Chondrocyte (in vitro differentiated cells): ENCODE measurements around the gene FTCDNL1. TPM values are rescaled to one million over a fixed set of nuclear protein-coding genes. Genes with fewer than 3 reads are reported as not detected.

Source experiments
- DNase-seq: peaks from one replicate; pipeline ENCODE4 v3.0.0; 2021; ENCODE audit warnings: mixed read lengths, low spot score
- H3K27ac Mint-ChIP-seq: one replicate; pipeline ENCODE4 v1.8.0; 2021; ENCODE audit warnings: mild to moderate bottlenecking, moderate library complexity, mixed read lengths; ENCODE audit not compliant: unreplicated experiment
- H3K27me3 Mint-ChIP-seq: 2 replicates; pipeline ENCODE4 v1.8.0; 2021; ENCODE audit warnings: low read depth, mixed read lengths
- H3K36me3 Mint-ChIP-seq: 2 replicates; pipeline ENCODE4 v1.8.0; 2021; ENCODE audit warnings: low read depth, mixed read lengths
- H3K4me1 Mint-ChIP-seq: 2 replicates; pipeline ENCODE4 v1.8.0; 2021; ENCODE audit warnings: low read depth, mild to moderate bottlenecking, mixed read lengths
- H3K4me3 Mint-ChIP-seq: one replicate; pipeline ENCODE4 v1.8.0; 2021; ENCODE audit warnings: mild to moderate bottlenecking, moderate library complexity, mixed read lengths; ENCODE audit not compliant: unreplicated experiment
- H3K9me3 Mint-ChIP-seq: 2 replicates; pipeline ENCODE4 v1.8.0; 2021; ENCODE audit warnings: low read depth, mixed read lengths
- total RNA-seq: library from RNA; stranded (reverse); gene quantifications from 3 replicates; pipeline ENCODE4 v1.2.1, GENCODE V29; 2021
- TF ChIP-seq, protein P1 (sequence below): fragments of 200-600 bp; sonication (generic); IDR thresholded peaks from 2 replicates; pipeline ENCODE4 v1.5.0; 2021; ENCODE audit warnings: antibody characterized with exemption, mild to moderate bottlenecking, moderate library complexity

The FTCDNL1 gene
- total RNA-seq, 1 donor from 2014 or later, result 0.65 TPM

DNA sequence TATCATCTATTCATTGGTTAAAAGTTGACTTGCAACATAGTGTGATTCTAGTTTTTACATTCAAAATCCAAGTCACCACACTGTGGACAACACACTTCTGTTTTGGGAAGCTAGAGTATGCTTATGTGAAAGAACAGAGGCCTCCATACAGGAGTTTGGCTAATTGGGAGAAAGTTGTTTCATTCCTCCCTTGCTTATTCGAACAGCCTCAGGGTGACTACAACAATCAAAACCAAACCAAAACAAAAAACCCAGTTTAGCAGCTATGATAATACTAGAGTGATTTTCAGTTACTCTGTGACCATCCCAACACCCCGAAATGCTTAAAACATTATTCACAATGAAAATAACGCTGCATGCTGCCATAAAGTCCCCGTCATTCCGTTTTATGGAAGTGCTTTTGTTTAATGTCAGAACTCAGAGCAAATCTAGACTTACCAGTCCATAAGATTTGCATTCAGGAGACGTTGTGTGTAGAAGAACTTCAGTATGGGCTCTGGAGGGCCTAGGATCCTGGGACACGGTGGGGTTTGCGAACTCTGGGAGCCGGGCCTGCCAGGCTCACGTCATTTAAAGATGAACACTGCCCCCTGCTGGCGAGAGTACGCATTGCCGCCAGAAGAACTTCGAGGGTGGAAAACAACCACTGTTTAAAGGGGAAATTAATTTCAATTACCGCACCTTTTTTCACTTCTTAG is 111.4 kb downstream of the FTCDNL1 start:
- DNase-seq, result no peak
- no peaks in the 10 kb centered on the region for H3K36me3 Mint-ChIP-seq
- TF ChIP-seq, protein P1, sequence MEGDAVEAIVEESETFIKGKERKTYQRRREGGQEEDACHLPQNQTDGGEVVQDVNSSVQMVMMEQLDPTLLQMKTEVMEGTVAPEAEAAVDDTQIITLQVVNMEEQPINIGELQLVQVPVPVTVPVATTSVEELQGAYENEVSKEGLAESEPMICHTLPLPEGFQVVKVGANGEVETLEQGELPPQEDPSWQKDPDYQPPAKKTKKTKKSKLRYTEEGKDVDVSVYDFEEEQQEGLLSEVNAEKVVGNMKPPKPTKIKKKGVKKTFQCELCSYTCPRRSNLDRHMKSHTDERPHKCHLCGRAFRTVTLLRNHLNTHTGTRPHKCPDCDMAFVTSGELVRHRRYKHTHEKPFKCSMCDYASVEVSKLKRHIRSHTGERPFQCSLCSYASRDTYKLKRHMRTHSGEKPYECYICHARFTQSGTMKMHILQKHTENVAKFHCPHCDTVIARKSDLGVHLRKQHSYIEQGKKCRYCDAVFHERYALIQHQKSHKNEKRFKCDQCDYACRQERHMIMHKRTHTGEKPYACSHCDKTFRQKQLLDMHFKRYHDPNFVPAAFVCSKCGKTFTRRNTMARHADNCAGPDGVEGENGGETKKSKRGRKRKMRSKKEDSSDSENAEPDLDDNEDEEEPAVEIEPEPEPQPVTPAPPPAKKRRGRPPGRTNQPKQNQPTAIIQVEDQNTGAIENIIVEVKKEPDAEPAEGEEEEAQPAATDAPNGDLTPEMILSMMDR, result peak; percentile 99
- peaks cover 42% of the 10 kb centered on the region for H3K27me3 Mint-ChIP-seq
- H3K27ac Mint-ChIP-seq, result no peak overlapping the region
- H3K4me1 Mint-ChIP-seq, result peaks cover 13% of the 10 kb centered on the region
- no peak overlapping the region for H3K4me3 Mint-ChIP-seq
- no peaks in the 10 kb centered on the region for H3K9me3 Mint-ChIP-seq

DNA sequence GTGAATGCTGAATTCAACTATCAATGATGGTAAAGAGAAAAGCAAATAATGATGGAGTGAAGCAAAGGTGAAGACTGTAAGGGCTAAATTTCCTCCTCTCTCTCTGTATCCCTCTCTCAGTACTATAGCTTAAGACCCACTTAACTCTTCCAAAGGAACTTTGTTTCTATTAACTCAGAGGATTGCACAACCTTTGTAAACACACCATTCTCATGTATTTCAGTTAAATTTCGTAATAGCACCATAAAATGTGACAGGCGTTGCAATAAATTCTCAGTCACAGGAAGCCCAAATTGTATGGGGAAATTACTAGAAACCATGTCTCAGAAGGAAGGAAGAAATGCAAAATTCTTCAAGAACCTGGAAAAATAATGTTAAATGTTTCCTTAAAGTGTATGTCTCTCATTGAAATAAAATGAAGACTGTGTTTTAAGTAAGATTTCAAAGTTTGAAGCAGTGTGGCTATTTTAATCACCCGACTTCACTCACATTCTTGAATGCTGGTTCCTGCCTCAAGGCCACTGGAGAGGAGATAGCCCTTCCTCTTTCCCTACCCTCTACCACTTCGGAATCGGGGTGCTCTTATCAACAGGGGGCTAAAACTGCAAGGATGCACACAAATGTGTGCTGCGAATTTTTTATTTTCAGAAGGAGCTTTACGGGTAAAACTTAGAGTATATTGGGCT is 112.1 kb downstream of the FTCDNL1 start:
- no peak for DNase-seq
- H3K27ac Mint-ChIP-seq, result no peak overlapping the region
- H3K4me3 Mint-ChIP-seq, result no peak overlapping the region

DNA sequence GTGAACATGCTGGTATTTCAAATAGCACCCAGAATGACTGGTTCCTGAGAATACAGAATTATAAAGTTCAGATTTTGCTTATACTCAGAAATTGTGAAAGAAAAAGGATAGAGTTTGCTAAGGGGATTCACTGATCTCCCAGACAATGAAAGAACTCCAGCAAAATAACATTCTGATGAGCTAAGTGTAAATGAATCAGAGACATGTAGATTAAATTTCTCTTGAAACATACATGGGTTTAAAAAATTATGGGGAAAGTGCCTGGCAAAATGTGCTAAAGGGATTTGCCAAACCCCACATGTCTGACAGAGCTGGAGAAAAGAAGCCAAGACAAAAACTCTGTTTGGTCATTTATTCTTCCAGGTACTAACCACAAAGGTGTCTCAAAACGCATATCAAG is 116.3 kb downstream of the FTCDNL1 start:
- Mint-ChIP-seq H3K4me1 (peaks cover 3% of the 10 kb centered on the region), H3K36me3 (no peaks in the 10 kb centered on the region), H3K9me3 (peaks cover 6% of the 10 kb centered on the region), H3K27ac (no peak overlapping the region), H3K4me3 (no peak overlapping the region), H3K27me3 (peaks cover 41% of the 10 kb centered on the region)
- DNase-seq, result no peak
- TF ChIP-seq, protein P1, result no peak

More for the DNA sequence above, 112.1 kb downstream of the FTCDNL1 start:
- Mint-ChIP-seq H3K36me3 (no peaks in the 10 kb centered on the region), H3K4me1 (peaks cover 7% of the 10 kb centered on the region), H3K27me3 (peaks cover 45% of the 10 kb centered on the region), H3K9me3 (no peaks in the 10 kb centered on the region)
- TF ChIP-seq, protein P1, result no peak

DNA sequence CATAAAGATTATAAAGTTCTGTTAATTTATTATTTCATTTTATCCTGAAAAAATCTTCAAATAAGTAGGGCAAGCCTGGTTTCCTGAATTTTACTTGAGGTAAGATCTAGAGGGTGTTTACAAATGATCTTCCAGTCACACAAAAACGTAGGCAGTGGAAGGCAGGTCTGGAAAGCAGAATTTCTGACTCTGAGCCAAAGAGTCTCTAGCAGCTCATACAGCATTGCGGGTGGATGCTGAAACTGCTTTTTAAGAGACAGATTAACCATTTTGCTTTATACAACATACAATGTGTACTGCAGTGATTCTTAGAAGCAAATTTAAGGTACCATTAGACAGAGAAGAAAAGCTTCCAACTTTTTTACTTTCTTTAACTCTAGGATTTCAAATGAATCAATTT is 117.0 kb downstream of the FTCDNL1 start:
- no peaks in the 10 kb centered on the region for H3K4me1 Mint-ChIP-seq
- no peak overlapping the region for H3K27ac Mint-ChIP-seq
- DNase-seq, result no peak
- no peaks in the 10 kb centered on the region for H3K36me3 Mint-ChIP-seq
- peaks cover 6% of the 10 kb centered on the region for H3K9me3 Mint-ChIP-seq
- peaks cover 45% of the 10 kb centered on the region for H3K27me3 Mint-ChIP-seq
- TF ChIP-seq, protein P1, result no peak
- H3K4me3 Mint-ChIP-seq, result no peak overlapping the region

DNA sequence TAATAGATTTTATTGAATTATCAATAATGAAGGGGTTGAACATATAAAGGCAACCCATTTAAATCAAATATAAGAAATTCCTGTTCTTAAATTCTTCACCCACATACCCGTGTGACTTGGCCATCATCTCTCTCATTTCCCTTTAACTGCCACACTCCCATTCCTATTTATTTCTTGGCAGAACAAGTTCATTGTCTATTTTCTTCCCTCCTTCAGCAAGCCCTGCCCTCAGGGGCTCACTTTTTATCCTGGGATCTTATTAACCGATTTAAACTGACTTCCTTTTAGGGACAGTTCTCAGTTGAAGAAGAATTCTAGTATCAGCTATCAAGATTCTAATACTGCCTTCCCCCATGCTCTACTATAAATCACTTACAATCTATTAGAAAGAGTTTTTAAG is 123.2 kb downstream of the FTCDNL1 start:
- Mint-ChIP-seq H3K4me1 (no peaks in the 10 kb centered on the region), H3K4me3 (no peak overlapping the region), H3K27me3 (peaks cover 34% of the 10 kb centered on the region), H3K36me3 (no peaks in the 10 kb centered on the region), H3K9me3 (peaks cover 9% of the 10 kb centered on the region), H3K27ac (no peak overlapping the region)
- TF ChIP-seq, protein P1, result no peak
- no peak for DNase-seq
